Activated naive CD4-positive, alpha-beta T cell treated with Interleukin-2 at 50 U/mL for 16 hours (primary cell): ENCODE measurements around the gene PSPN.
"Not testable (repeated sequence)": the region's sequence is repeated elsewhere in the genome, so short reads cannot be mapped to it uniquely, and the experiment has no call there.

Experiments
- DNase-seq: peaks from one replicate; pipeline ENCODE4 v3.0.0-alpha.2; 2020

The PSPN gene

GRCh38 chr19:6373096-6373812 is 2.5 kb downstream of the PSPN start:
- peak; percentile 99 for DNase-seq

GRCh38 chr19:6372594-6373095 is 3.1 kb downstream of the PSPN start, which contains the start of gene ALKBH7:
Gene ALKBH7, plus strand, starts transcription at chr19:6372794. Its CDS starts 27 bp downstream, at chr19:6372821.
- peak; percentile 96 for DNase-seq

- DNase-seq = no peak
Observed at GRCh38 chr19:6364353-6364752, 11.4 kb downstream of the PSPN start.

- DNase-seq = peak; percentile 37
Observed at GRCh38 chr19:6362351-6362801, 13.4 kb downstream of the PSPN start.

- DNase-seq = no peak
Observed at GRCh38 chr19:6362027-6362350, 13.7 kb downstream of the PSPN start.

GRCh38 chr19:6360857-6361216 is 14.9 kb downstream of the PSPN start:
- not testable (repeated sequence) for DNase-seq

GRCh38 chr19:6360445-6360844 is 15.3 kb downstream of the PSPN start:
- DNase-seq = not testable (repeated sequence)

GRCh38 chr19:6359568-6360341 is 16.0 kb downstream of the PSPN start:
- no peak for DNase-seq

GRCh38 chr19:6358003-6358402 is 17.7 kb downstream of the PSPN start:
- no peak for DNase-seq

- DNase-seq = no peak
Observed at GRCh38 chr19:6357174-6357573, 18.6 kb downstream of the PSPN start.

- not testable (repeated sequence) for DNase-seq
Observed at GRCh38 chr19:6355321-6356040, 20.3 kb downstream of the PSPN start.

- no peak for DNase-seq
Observed at GRCh38 chr19:6354098-6354674, 21.5 kb downstream of the PSPN start.

GRCh38 chr19:6352381-6353165 is 23.2 kb downstream of the PSPN start:
- DNase-seq = no peak

- DNase-seq = no peak
Observed at GRCh38 chr19:6350688-6351087, 25.0 kb downstream of the PSPN start.

- DNase-seq = not testable (repeated sequence)
Observed at GRCh38 chr19:6349271-6349670, 26.5 kb downstream of the PSPN start.

- no peak for DNase-seq
Observed at GRCh38 chr19:6343462-6343861, 32.3 kb downstream of the PSPN start.

- no peak for DNase-seq
Observed at GRCh38 chr19:6340493-6341201, 35.1 kb downstream of the PSPN start.

GRCh38 chr19:6334490-6335285 is 41.0 kb downstream of the PSPN start:
- DNase-seq = no peak

GRCh38 chr19:6333439-6333838 is 42.3 kb downstream of the PSPN start, which contains the start of gene ACER1:
Gene ACER1, minus strand, starts transcription at chr19:6333612. Its CDS starts 61 bp downstream, at chr19:6333551.
- no peak for DNase-seq

GRCh38 chr19:6326815-6327214 is 48.9 kb downstream of the PSPN start:
- no peak for DNase-seq

GRCh38 chr19:6325614-6326013 is 50.1 kb downstream of the PSPN start:
- no peak for DNase-seq
